IMR-90 (cell line): ENCODE results near the gene PARP11. TPM values are rescaled to one million over a fixed set of nuclear protein-coding genes. Genes with fewer than 3 reads are reported as not detected.

Experiments used
- ATAC-seq: fragments of 200-7000 bp; cut with Tn5 transposase; 2 replicates; pipeline ENCODE4 v1.9.1; 2020; ENCODE audit warnings: low read depth, mild to moderate bottlenecking, moderate library complexity
- BruUV-seq: library from RNA; stranded (reverse); fragments of 400-500 nt; replicated peaks from 2 replicates; lab custom pipeline; 2021; lab: Mats Ljungman, UMichigan
- CTCF ChIA-PET: fragments of 300-600 bp; formaldehyde crosslinking; extraction: SDS; loops from one replicate; lab custom pipeline; 2021; ENCODE audit warnings: antibody characterized with exemption; lab: Yijun Ruan, JAX
- POLR2A ChIA-PET: fragments of 300-600 bp; sonication (Branson Sonifier 250); formaldehyde crosslinking; loops from one replicate; lab custom pipeline; 2022; ENCODE audit warnings: antibody characterized with exemption; ENCODE audit not compliant: unreplicated experiment; lab: Charles Lee
- DNase-seq: peaks from one replicate; pipeline ENCODE4 v3.0.0; 2013
- H2AFZ ChIP-seq: replicated peaks from 2 replicates; pipeline ENCODE3; 2013; ENCODE audit warnings: low read length, mild to moderate bottlenecking; ENCODE audit not compliant: poor library complexity
- H2AK5ac ChIP-seq: 2 replicates; pipeline ENCODE4 v1.6.1; 2013; ENCODE audit warnings: low read depth, low read length, inconsistent platforms
- H2AK9ac ChIP-seq: replicated peaks from 2 replicates; pipeline ENCODE3; 2013; ENCODE audit warnings: mild to moderate bottlenecking, low read depth, low read length, moderate library complexity; ENCODE audit not compliant: poor library complexity
- H2BK120ac ChIP-seq: 2 replicates; pipeline ENCODE4 v1.6.1; 2013; ENCODE audit warnings: low read depth, low read length, inconsistent platforms
- H2BK15ac ChIP-seq: 3 replicates; pipeline ENCODE4 v1.6.1; 2013; ENCODE audit warnings: low read depth, low read length, inconsistent platforms
- H2BK20ac ChIP-seq: 2 replicates; pipeline ENCODE4 v1.6.1; 2013; ENCODE audit warnings: low read depth, mild to moderate bottlenecking, inconsistent platforms, low read length, moderate library complexity
- H2BK5ac ChIP-seq: 2 replicates; pipeline ENCODE4 v1.6.1; 2013; ENCODE audit warnings: mild to moderate bottlenecking, low read depth, low read length, inconsistent platforms; ENCODE audit not compliant: poor library complexity, severe bottlenecking
- H3K14ac ChIP-seq: replicated peaks from 2 replicates; pipeline ENCODE4 v1.6.1; 2013; ENCODE audit warnings: low read depth, low read length, inconsistent platforms
- H3K18ac ChIP-seq: 2 replicates; pipeline ENCODE4 v1.6.1; 2013; ENCODE audit warnings: low read depth, low read length, control low read depth
- H3K23ac ChIP-seq: 2 replicates; pipeline ENCODE4 v1.6.1; 2013; ENCODE audit warnings: low read depth, low read length, inconsistent platforms
- H3K27ac ChIP-seq: 2 replicates; pipeline ENCODE4 v1.5.1; 2013; ENCODE audit warnings: mild to moderate bottlenecking, control low read depth, low read length; ENCODE audit not compliant: insufficient read depth
- H3K27me3 ChIP-seq: 2 replicates; pipeline ENCODE4 v1.6.1; 2013; ENCODE audit warnings: low read length; ENCODE audit not compliant: control insufficient read depth, insufficient read depth
- H3K36me3 ChIP-seq: 2 replicates; pipeline ENCODE4 v1.6.1; 2013; ENCODE audit warnings: low read length, mixed read lengths; ENCODE audit not compliant: control insufficient read depth, insufficient read depth
- H3K4ac ChIP-seq: 2 replicates; pipeline ENCODE4 v1.6.1; 2013; ENCODE audit warnings: low read depth, low read length, inconsistent platforms
- H3K4me1 ChIP-seq: 2 replicates; pipeline ENCODE4 v1.6.1; 2013; ENCODE audit warnings: low read length, mixed read lengths; ENCODE audit not compliant: control insufficient read depth, insufficient read depth
- H3K4me2 ChIP-seq: 2 replicates; pipeline ENCODE4 v1.6.1; 2013; ENCODE audit warnings: low read depth, mild to moderate bottlenecking, control low read depth, low read length, moderate library complexity
- H3K4me3 ChIP-seq: 2 replicates; pipeline ENCODE4 v1.5.1; 2013; ENCODE audit warnings: low read depth, mild to moderate bottlenecking, control low read depth, low read length, moderate library complexity; ENCODE audit not compliant: insufficient read depth
- H3K56ac ChIP-seq: 2 replicates; pipeline ENCODE4 v1.6.1; 2013; ENCODE audit warnings: low read length, inconsistent platforms; ENCODE audit not compliant: insufficient read depth; ENCODE audit errors: extremely low read depth
- H3K79me1 ChIP-seq, 2 experiments: 2 replicates each; pipeline ENCODE4 v1.6.1; 2013; ENCODE audit warnings: low read length in 2 of 2, inconsistent platforms in 1 of 2, low read depth in 1 of 2
- H3K9ac ChIP-seq: 2 replicates; pipeline ENCODE4 v1.6.1; 2013; ENCODE audit warnings: low read depth, low read length, control low read depth
- H3K9me1 ChIP-seq: 2 replicates; pipeline ENCODE4 v1.6.1; 2013; ENCODE audit warnings: low read length, inconsistent platforms; ENCODE audit not compliant: insufficient read depth
- H3K9me3 ChIP-seq: 2 replicates; pipeline ENCODE4 v1.6.1; 2013; ENCODE audit warnings: low read length; ENCODE audit not compliant: control insufficient read depth, insufficient read depth
- H4K20me1 ChIP-seq: 2 replicates; pipeline ENCODE4 v1.6.1; 2013; ENCODE audit warnings: low read length, inconsistent platforms; ENCODE audit not compliant: insufficient read depth
- H4K5ac ChIP-seq: 2 replicates; pipeline ENCODE4 v1.6.1; 2013; ENCODE audit warnings: mild to moderate bottlenecking, low read depth, low read length, control low read depth
- H4K8ac ChIP-seq, 2 experiments: 2 replicates each; pipeline ENCODE4 v1.6.1; 2013; ENCODE audit warnings: low read depth in 2 of 2, low read length in 2 of 2, control low read depth in 1 of 2, inconsistent platforms in 1 of 2
- H4K91ac ChIP-seq: 2 replicates; pipeline ENCODE4 v1.6.1; 2013; ENCODE audit warnings: low read depth, low read length, inconsistent platforms; ENCODE audit not compliant: insufficient read depth
- BHLHE40 ChIP-seq: fragments of 150-350 bp; IDR thresholded peaks from 2 replicates; pipeline ENCODE4 v1.6.1; 2016; ENCODE audit warnings: mild to moderate bottlenecking, low read depth, low read length
- CEBPB ChIP-seq: IDR thresholded peaks from 2 replicates; pipeline ENCODE4 v1.6.1; 2012; ENCODE audit warnings: low read depth, low read length, improper control_type of control experiment
- CHD1 ChIP-seq: IDR thresholded peaks from 2 replicates; pipeline ENCODE4 v1.6.1; 2012; ENCODE audit warnings: low read depth, low read length, improper control_type of control experiment
- CTCF ChIP-seq: conservative IDR thresholded peaks from 2 replicates; pipeline ENCODE4 v1.5.1; 2012; ENCODE audit warnings: mild to moderate bottlenecking, low read depth, low read length, improper control_type of control experiment
- ELK1 ChIP-seq: fragments of 150-350 bp; IDR thresholded peaks from 2 replicates; pipeline ENCODE4 v1.6.1; 2016; ENCODE audit warnings: low read depth, mild to moderate bottlenecking, low read length, moderate library complexity, borderline replicate concordance
- FOS ChIP-seq: fragments of 150-350 bp; IDR thresholded peaks from 2 replicates; pipeline ENCODE4 v1.6.1; 2016; ENCODE audit warnings: low read depth, low read length
- MAFK ChIP-seq: IDR thresholded peaks from 2 replicates; pipeline ENCODE4 v1.6.1; 2012; ENCODE audit warnings: low read depth, low read length, improper control_type of control experiment
- MAZ ChIP-seq: IDR thresholded peaks from 2 replicates; pipeline ENCODE4 v1.6.1; 2012; ENCODE audit warnings: low read depth, mild to moderate bottlenecking, low read length, improper control_type of control experiment, moderate library complexity, borderline replicate concordance
- MXI1 ChIP-seq: IDR thresholded peaks from 2 replicates; pipeline ENCODE4 v1.6.1; 2012; ENCODE audit warnings: low read depth, mild to moderate bottlenecking, low read length, moderate library complexity, borderline replicate concordance
- NFE2L2 ChIP-seq: fragments of 150-350 bp; IDR thresholded peaks from 2 replicates; pipeline ENCODE4 v1.6.1; 2016; ENCODE audit warnings: low read depth, mild to moderate bottlenecking, low read length
- POLR2A ChIP-seq: IDR thresholded peaks from 2 replicates; pipeline ENCODE4 v1.6.1; 2012; ENCODE audit warnings: mild to moderate bottlenecking, low read depth, low read length
- RAD21 ChIP-seq: IDR thresholded peaks from 2 replicates; pipeline ENCODE4 v1.6.1; 2012; ENCODE audit warnings: low read length, improper control_type of control experiment
- RCOR1 ChIP-seq: IDR thresholded peaks from 2 replicates; pipeline ENCODE4 v1.6.1; 2012; ENCODE audit warnings: mild to moderate bottlenecking, low read length, improper control_type of control experiment; ENCODE audit not compliant: insufficient replicate concordance
- RFX5 ChIP-seq: IDR thresholded peaks from 2 replicates; pipeline ENCODE4 v1.8.0; 2012; ENCODE audit warnings: low read depth, mild to moderate bottlenecking, low read length, moderate library complexity
- SMC3 ChIP-seq: fragments of 150-350 bp; IDR thresholded peaks from 2 replicates; pipeline ENCODE4 v1.6.1; 2016; ENCODE audit warnings: low read depth, mild to moderate bottlenecking, antibody characterized with exemption, low read length, moderate library complexity
- USF2 ChIP-seq: fragments of 150-350 bp; IDR thresholded peaks from 2 replicates; pipeline ENCODE4 v1.6.1; 2017; ENCODE audit warnings: mild to moderate bottlenecking, antibody characterized with exemption, low read length, low read depth
- WGBS, 2 experiments: methylation state at CpG; one replicate each; pipeline versions ENCODE4 v1.1.5 to v1.1.7; 2013; ENCODE audit warnings: missing lambda C conversion rate in 2 of 2; ENCODE audit not compliant: insufficient read length in 1 of 2; ENCODE audit errors: extremely low coverage in 2 of 2; 5-methylcytosine and 5-hydroxymethylcytosine counted together
- dilution Hi-C: fragments of 300-500 bp; cut with HindIII; formaldehyde crosslinking; loops from one replicate; pipeline ENCODE4 v1.14.3; 2018; ENCODE audit warnings: low sequenced_read_pairs; ENCODE audit not compliant: unreplicated experiment
- in situ Hi-C: fragments of 300-500 bp; cut with MboI; formaldehyde crosslinking; loops from 3 replicates; pipeline ENCODE4 v1.14.3; 2019; ENCODE audit warnings: low sequenced_read_pairs, inconsistent platforms, mixed read lengths
- intact Hi-C: fragments of 100-400 bp; cut with micrococcal nuclease; formaldehyde crosslinking; loops from 2 replicates; pipeline ENCODE4 v1.10.0; 2022
- polyA plus RNA-seq, 3 experiments: library from polyadenylated mRNA; depleted of rRNA; stranded (reverse); fragments of >200 nt; gene quantifications; 2 replicates each; pipeline ENCODE4 v1.2.3, GENCODE V29; 2012; ENCODE audit warnings: low replicate concordance in 1 of 3
- total RNA-seq: library from RNA; depleted of rRNA; stranded (reverse); fragments of >200 nt; gene quantifications from 2 replicates; pipeline ENCODE4 v1.2.3, GENCODE V29; 2012

PARP11 gene
- total and polyA plus RNA-seq, 2 of the 4 experiments (the other 2 are of a cell fraction): 1.8 to 3.0 TPM

- Histone ChIP-seq H3K14ac (no peak overlapping the region), H3K9me3 (no peaks in the 10 kb centered on the region), H3K56ac (no peak overlapping the region), H2BK5ac (no peak overlapping the region), H2BK15ac (no peak overlapping the region), H2AK9ac (no peak overlapping the region), H3K79me1 (no peaks in the 10 kb centered on the region), H3K36me3 (no peaks in the 10 kb centered on the region), H4K20me1 (no peaks in the 10 kb centered on the region), H2AFZ (no peak overlapping the region), H2AK5ac (no peak overlapping the region), H3K4ac (no peak overlapping the region), H4K8ac (no peak overlapping the region), H3K9ac (no peak overlapping the region), H4K5ac (no peak overlapping the region), H3K9me1 (no peaks in the 10 kb centered on the region), H2BK120ac (no peak overlapping the region), H3K27ac (no peak overlapping the region), H3K4me1 (no peaks in the 10 kb centered on the region), H3K4me2 (no peak overlapping the region), H3K4me3 (no peak overlapping the region), H3K27me3 (no peaks in the 10 kb centered on the region; the same call in 1 of the 2 replicates), H4K91ac (no peak overlapping the region), H2BK20ac (no peak overlapping the region), H3K23ac (no peak overlapping the region), H3K18ac (no peak overlapping the region)
- intact Hi-C loops (no loop called here), dilution Hi-C loops (no loop called here), in situ Hi-C loops (no loop called here)
- ChIA-PET POLR2A (no interaction called here), CTCF (no interaction called here)
- no peak for TF ChIP-seq ELK1
- no peak for TF ChIP-seq RCOR1
- no peak for TF ChIP-seq MAZ
- no peak for TF ChIP-seq POLR2A
- no peak for TF ChIP-seq USF2
- no peak for TF ChIP-seq NFE2L2
- no peak for TF ChIP-seq RFX5
- no peak for TF ChIP-seq RAD21
- TF ChIP-seq CHD1: no peak
- TF ChIP-seq MXI1: no peak
- TF ChIP-seq BHLHE40: no peak
- no peak for TF ChIP-seq CTCF
- no peak for TF ChIP-seq CEBPB
- no peak for TF ChIP-seq FOS
- no peak for TF ChIP-seq MAFK
- TF ChIP-seq SMC3: no peak
- DNase-seq (no peak), ATAC-seq (no peak)
- 100% methylated on average over 2 of the region's 3 CpGs; no CpG with 5 or more reads in 1 of the 2 experiments for WGBS, 2 experiments
- BruUV-seq: no TSS peak
These were observed 104.2 kb downstream of the PARP11 start for GRCh38 chr12:3768911-3769447.
